ENCODE data around the gene YKT6.
"Not testable (repeated sequence)": the region's sequence is repeated elsewhere in the genome, so short reads cannot be mapped to it uniquely, and the experiment has no call there.

YKT6 gene

DNA sequence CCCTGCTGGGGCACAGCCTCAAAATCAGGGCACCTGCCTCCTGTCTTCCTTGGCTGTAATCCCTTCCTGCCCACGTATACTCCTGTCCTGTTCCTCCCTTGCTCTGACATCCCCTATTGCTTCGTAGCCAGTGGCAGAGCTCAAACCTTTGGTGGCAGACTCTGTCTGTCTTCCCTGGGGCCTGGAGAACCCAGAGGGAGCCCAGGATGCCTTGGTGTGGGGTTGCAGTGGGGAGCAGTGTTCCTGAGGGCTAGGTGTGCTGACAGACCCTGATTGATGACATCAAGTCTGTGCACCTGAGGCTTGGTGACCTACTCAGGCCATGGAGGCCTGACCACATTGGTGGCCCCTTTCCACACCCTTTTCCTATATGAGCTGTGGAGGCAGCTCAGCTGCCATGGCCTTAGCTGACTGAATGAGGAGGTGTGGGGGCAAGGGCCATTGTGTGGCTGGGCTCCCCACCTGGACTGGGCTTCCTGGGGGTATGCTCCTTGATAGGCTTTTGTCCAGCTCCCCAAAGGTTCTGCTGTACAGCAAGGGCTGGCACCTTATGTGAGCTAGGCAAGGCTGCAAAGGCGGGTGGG, 6.1 kb upstream of the YKT6 start:
- no peak for DNase-seq

DNA sequence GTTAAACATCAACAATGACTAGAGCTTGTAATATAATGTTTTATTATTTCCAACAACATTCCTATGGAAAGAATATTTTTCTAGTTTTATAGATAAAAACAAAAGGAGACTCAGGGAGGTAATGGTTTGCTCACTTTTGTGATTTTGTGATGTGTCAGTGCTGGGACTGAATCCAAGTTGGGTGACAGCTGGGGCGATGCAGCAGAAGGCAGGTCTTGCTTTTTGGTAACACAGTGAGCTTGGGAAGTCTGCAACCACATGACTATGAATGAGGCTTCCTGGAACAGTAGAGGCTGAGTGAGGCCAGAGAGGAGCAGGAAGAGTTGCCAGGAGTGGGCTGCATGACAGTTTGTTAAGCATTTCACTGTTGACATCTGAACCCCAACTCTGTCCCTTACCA, 4.9 kb upstream of the YKT6 start:
- no peak for DNase-seq

DNA sequence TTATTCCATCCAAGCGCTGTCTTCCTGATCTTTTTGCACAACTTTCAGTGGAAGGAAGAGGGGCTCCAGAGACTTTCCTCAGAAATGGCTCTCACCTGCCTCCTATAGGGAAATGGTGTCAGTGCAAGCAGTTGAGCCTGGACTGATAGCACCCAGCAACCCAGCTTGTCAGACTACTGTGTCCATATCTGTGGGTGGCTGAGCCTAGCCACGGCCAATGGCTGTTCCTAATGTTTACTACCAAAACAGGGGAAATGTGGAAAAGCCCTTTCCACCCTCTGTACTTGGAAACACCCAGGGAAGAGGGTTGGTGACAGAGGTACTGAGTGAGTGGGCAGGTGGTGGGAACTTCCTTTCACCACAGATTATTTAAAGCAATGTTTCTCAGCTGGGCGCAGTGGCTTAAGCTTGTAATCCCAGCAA, 4.3 kb upstream of the YKT6 start:
- DNase-seq: peak; percentile 28

DNA sequence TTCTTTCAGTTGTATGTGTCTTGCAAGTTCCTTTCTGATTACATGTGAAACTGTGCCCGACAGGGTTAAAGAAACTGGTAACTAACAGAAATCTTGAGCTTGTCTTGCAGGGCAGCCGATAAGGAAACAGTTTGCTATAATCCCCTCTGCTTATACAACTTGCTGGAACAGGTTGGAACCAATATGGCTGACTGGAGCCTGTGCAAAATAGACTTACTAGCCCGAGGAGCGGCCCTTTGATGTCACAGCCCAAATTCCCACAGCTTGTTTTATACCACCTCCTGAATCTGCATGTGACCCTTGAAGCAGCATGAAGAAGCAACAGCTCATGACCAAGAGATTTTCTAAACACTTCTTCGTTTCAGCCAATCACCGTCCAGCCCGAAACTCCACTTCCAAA, 3.3 kb upstream of the YKT6 start:
- DNase-seq: no peak

DNA sequence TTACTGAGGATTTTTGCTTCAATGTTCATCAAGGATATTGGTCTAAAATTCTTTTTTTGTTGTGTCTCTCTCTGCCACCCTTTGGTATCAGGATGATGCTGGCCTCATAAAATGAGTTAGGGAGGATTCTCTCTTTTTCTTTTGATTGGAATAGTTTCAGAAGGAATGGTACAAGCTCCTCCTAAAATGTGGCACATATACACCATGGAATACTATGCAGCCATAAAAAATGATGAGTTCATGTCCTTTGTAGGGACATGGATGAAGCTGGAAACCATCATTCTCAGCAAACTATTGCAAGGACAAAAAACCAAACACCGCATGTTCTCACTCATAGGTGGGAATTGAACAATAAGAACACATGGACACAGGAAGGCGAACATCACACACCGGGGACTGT, 615 bp upstream of the YKT6 start:
- DNase-seq: not testable (repeated sequence)

DNA sequence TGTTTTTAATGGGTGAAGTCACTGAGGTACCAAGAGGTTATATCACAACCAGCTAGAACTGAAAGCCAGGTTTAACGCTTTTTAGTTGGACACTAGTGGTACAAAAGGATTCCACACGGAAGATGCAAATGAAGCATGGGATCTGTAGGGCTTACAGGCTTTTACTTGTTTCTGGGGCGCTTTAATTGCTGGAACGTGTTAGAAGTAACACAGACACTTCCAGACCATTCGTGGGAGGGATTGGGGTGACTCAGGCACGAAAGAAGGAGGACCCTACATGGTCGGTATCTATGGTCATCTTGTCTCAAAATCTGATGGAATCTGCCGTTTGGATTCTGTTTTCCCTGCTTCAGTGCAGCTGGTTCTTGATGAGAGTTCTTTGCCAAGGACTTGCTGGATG, 1.0 kb downstream of the YKT6 start:
- peak; percentile 4 for DNase-seq

DNA sequence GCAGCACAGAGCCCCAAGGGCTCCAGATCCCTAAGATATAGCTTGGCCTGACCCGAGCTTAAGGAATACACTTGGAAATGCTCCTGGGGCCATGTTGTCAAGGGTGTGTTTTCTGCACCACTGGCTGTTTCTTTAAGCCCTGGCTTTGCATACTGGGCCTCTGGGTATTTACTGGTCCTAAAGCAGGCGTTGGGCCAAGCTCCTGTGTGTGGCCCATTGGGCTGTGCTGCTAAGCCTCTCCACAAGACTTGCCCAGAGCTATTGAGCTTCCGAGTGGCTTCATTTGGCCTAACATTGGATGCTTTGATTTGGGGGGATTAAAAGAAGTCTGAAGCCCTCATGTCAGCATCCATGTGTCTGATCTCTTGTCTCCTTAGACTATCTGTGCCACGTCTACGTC, 5.2 kb downstream of the YKT6 start:
- no peak for DNase-seq

DNA sequence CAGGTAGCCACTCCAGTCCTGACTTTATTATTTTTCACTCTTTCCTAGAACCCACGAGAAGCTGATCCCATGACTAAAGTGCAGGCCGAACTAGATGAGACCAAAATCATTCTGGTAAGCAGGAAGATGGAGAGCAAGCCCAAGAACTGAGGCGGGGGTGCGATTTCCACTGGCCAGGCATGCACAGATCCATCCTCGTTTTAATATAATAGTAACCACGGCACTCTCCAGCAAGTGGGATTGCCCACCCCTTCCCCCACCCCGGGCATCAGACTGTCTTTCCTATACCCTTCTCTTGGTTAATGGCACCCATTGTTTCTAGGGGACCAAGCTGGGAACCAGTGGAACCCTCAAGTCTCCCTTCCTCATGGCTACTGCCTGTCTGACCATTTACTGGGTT, 7.3 kb downstream of the YKT6 start:
- DNase-seq: no peak

DNA sequence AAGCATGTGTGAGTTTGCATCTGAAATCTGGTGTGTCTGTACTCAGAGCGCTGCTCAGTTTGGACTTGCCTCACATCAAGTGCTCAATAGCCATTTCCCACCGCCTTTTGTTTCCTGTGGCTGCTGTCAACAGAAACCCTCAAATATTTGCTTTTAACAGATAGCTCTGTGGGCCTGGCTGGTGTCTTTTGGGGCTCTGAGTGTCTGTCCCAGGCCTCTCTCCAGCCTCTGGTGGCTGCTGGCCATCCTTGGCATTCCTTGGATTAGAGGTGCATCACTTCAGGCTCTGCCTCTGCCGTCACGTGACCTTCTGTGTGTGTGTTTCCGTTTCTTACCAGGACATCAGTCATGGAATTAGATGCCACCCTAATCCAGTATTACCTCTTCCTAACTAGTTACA, 9.3 kb downstream of the YKT6 start:
- DNase-seq: no peak

DNA sequence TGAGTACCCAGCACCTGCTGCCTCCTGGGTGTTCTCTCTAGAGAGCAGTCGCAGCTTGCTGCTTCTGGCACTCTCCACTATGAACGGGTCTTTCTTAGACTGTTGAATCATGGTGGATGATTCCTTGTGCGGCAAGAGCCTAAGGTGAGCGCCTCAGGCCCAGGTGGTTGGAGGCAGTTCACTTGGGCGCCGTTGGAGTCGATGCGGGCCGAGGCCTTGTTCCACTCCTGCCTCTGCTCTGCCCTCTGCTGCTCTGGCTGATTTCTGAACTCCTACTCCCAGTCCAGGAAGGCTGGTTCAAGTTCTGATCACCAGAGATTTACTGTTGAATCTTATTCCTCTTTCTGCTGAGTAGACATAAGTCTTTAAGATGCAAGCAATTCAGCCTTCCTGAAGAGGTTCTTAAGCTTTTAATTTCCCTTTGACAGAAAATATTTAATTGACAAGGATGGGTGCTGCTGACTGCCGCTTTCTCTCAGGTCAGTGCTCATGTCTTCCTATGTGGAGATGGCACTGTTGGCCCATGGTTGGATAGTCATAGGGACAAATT, 10.4 kb downstream of the YKT6 start:
- DNase-seq: no peak

DNA sequence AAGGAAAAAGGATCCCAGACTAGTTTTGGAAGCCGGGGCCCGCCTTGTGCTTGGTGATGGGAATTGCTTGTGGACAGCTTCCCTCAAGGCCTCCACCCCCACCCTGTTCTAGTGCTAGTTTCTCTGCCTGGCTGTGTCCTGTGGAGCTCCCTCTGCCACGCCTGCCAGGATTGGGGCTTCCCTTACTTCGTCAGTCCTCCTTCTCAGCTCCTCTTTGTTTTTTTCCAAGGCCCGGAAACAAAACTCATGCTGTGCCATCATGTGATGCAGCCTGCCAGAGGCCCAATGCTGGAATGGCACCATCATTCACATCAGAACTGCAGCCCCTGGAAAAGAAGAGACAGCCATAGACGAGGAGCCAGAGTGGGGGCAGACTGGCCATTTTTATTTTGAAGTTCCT, 11.2 kb downstream of the YKT6 start:
- DNase-seq: no peak

DNA sequence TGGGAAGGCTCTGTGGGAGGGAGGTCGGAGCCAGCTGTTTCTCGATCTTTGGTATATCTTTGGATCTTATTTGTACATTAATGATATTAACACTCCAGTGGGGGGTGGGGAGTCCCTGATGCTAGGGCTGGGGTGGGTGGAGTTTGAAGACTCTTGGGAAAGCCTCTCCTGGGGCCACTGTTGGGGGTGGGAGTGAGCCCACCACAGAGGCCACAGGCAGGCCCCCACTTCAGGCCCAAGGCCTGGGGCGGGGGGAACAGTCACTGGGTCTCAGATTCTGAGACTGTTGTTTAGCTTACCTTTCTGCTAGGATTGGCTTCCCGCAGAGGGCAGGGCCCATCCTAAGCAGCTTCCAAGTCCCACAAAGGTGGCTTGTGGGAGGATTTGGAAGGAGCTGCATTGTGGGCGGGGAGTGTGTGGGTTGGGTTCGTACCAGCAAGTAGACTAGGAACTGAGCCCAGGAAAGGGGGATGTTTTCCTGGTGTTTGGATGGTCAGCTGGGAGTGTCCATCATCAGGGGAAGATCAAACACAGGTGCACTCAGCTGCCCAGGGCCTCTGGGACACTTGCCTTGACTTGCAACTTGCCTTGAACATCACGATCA, 11.9 kb downstream of the YKT6 start:
- DNase-seq: no peak

DNA sequence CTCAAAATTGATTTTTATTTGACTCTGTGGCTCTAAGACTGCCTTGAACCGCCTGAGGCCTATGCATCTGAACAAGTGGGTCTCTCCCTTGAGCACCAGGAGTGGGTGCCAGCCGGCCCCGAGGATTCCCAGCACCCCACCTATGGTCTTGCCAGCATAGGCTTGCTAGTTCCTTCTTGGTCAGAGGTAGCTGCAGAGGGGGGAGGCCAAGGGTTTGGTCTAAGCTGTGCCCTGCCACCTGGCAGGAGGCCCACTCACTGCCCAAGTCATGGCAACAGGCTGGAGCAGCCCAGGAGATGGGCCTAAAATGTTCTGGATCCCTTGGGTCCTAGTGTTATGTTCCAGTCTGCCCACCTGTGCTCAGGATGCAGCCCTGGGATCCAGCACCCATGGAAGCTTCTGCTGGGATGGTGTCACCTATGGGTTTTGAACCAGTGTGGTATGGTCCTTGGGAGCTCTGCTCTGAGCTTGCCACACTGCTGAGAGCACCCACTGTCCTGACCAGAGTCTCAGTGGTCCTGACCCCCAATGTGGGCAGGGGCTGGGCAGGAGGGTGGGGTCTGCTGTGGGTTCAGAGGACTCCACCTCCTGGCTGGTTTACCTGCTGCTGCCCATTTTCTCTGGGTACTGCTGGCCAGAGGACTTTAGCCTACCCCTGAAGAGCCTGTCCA, 12.6 kb downstream of the YKT6 start:
- DNase-seq: no peak

DNA sequence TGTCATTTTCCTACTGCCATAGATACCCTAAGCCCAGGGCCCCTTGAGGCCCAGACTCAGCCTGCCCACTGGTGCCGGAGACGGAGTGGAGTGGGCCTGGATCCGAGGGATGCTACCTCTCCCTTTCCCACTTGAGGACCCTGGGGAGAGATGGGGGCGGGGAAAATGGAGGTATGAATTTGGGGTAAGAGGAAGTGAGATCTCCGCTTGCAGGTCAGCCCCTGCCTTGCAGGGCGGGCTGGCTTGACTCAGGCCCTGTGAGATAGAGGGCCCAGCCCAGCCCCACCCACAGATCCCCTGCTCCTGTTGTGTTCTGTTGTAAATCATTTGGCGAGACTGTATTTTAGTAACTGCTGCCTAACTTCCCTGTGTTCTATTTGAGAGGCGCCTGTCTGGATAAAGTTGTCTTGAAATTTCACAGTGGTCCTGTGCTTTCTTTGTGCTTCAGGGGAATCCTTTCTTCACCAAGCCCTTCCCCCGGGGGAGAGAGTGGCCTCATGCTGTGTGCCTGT, 13.2 kb downstream of the YKT6 start:
- DNase-seq: no peak

DNA sequence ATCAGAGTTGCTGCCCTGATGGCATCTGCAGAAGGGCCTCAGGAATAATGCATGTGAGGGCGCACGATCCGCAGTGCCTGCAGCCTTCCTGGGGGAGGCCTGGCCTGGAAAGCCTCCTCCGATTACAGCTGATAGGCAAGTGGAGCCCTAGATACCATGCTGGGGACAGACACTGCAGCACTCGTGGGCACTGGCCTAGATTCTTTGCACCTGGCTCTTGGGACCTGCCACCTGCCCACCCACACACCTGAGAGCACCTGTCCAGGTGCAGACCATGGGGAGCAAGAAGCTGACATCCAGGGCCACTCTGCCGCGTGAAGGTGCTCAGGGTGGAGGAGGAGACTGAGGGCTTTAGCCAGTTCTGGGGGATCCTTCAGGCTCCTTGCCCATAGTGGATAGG, 14.8 kb downstream of the YKT6 start:
- no peak for DNase-seq

DNA sequence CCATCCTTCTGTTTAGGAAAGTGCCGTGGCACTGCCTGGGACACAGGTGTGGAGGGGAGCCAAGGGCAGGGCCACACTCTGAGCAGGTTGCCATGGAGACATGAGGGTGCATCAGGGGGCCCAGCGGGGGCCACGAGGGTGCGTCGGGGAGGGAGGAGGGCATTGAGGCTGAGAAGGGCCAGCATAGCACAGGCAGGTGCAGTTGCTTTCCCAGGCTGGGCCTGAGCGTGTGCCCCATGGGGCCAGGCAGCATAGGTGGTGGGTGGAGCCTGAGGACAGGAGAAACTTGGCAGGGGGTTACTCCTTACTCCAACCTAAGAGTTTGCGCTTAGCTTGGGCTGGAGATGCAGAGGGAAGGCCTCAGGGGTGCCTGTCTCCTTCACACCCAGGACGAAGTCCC, 15.2 kb downstream of the YKT6 start:
- no peak for DNase-seq

DNA sequence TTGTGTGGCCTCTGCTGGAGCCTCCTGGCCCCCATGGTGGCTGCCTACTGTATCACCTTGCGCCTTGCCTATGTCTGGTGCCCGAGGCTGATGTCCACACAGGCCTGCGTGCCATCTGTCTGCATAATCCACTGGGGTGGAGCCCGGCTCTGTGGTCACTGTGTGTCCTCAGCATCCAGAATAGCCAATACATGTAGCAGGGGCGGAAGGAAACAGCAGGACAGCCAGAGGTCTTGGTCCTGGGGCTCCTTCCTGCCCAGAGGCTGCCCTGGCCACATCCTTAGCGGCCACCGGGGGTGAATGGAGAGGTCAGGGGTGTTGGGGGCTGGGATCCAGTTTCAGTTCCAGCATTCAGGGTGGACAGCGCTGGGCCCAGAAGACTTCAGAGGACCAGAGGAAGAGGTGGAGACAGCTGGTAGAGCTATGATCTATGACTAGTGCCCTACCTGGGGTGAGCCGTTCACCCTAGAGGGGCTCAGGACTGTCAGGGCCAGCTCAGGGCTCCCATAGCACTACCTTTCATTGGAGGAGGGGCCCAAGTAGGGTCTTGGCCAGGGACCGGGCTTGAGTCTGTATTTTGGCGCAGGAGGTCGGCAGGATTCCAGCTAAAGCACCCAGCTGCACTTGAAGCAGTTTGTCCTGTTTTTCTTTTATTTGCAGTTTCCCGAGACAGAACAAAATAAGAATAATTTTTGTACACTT, 15.9 kb downstream of the YKT6 start:
- no peak for DNase-seq

DNA sequence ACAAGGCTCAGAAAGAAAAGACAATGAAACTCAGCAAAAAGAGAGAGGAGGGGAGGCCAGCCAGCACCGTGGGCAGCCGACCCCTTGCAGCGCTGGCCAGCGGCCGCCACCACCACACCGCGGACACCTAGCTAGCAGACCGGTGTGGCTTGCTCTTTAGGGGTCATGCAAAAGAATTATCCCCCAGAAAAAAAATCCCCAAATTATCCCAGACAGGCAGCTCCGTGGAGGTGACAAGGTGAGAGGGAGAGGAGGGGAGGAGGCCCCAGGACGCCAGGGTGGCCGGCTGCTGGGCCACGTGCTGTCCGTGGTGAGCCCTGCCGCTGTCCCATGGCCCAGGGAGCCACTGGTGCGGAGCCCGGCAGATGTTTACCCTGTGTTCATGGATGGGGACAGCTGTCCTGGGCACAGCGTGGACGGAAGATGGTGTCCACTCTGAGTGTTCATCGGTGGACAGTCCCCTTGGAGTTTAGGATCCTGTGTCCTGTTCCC, 16.5 kb downstream of the YKT6 start:
- no peak for DNase-seq

DNA sequence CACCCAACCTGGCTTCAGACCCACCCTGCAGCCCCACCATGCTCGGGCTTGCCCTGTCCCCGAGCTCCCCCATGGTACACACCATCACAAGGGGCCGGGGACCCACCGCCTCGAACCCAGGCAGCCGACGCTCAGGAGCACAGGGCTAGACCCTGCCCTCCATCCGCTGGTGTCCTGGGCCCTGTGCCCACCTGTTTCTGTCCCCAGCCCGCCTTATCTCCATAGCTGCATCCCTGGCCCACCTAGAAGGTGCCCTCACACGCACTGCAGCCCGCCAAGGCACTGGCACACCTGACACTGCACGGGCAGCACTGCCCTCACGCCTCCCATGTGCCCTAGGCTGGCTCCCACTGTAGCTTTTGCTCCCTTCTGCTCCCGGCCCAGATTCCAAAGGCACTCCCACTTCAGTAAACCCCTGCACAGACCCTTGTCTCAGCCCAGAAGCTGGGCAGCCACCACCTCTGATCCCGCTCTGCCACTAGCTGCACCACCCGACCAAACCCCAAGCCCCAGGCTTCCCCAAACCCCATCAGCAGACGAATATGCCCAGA, 17.1 kb downstream of the YKT6 start:
- no peak for DNase-seq

DNA sequence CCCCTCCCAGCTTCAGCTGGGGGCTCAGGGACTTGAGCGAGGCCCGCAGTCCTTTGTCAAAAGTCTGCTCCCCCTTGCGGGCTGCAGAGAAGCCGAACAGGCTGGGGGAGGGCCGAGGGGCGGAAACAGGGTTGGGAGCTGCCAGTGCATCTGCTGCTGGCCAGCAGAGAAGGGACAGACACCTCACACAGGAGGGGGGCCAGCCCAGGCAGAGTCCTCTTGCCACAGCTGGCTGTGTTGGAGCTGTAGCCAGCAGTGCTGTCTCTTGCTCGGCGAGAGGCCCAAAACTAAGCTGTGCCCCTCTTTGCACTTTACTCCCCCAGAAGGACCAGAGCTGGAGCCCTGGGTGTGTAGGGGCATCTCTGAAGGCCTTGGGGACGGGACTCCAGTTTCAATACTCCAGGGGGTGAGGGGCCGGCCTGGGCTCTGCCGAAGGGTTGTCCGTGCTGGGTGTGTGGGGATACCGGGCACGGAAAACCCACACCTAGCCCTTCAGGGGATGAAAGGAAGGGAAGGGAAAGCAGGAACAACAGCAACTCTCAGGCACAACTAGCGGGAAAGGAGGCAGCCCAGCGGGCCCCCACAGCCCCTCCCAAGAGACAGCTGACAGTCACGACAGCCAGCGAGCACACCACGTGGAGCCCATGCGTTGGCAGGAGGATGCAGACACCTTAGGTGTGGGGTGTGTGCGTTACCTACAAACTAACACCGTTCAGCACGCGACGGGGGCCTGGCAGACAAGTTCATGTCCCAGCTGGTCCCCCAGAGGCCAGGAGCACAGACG, 17.8 kb downstream of the YKT6 start:
- no peak for DNase-seq

DNA sequence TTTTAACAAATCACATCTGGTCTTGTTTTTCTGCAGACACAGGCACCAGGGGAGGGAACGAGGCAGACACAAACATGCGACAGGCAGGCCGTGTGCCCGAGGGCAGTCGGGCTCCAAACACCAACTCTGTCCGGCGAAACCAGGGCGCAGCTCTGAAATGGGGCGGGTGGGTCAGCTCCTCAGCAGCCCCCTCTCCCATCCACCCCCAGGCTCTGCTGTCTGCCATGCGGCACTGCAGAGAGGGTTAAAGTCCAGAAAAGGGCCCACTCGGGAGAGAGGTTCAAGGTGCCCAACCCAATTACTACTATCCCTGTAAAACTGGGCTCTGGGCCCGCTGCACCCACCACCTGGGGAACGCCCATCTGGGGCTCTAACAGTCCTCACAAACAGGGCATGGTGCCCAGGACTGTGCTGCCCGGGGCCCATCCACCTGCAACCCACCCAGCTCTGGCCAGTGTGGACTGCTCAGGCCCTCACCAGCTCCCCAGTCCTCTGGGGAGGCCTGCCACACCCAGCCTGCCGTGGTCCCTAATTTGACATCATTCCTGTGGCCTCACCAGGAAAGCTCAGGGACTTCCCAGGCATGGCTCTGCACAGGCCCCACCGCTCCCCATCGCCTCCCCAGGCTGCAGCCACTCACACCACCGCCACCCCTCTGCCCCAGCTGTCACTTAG, 18.7 kb downstream of the YKT6 start:
- no peak for DNase-seq

DNA sequence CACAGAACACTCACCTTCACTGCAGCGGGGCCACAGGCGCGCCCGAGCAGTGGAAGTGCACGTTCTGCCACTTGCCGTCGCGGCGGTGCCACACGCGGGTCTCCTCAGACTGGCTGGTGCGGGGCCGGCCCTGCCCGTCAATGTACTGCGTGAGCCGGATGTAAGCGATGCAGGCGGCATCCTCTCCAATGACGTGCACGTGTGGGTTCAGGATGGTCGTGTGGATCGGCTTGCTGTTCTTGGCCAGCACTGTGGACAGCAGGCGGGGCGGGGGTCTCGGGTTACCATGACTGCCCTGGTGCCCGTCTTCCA, 19.2 kb downstream of the YKT6 start:
- no peak for DNase-seq

Measured in activated CD4-positive, CD25-positive, alpha-beta regulatory T cell treated with anti-CD3 and anti-CD28 coated beads, Interleukin-2, amount 50 U/mL, for 72 hours (primary cell).